Tibial nerve (tissue), 4 donors: Measurements from ENCODE around the gene PDIA5. TPM values are rescaled to one million over a fixed set of nuclear protein-coding genes. Genes with fewer than 3 reads are reported as not detected.

Source experiments
- DNase-seq, 2 donors: peaks; one replicate each; pipeline ENCODE4 v3.0.0-alpha.2; 2019; ENCODE audit warnings: low spot score in 2 of 2
- H3K27ac ChIP-seq, 4 donors: fragments of 200-600 bp; sonication (generic) in 3 of 4; one replicate each; pipeline ENCODE4 v1.5.1; 2017 to 2019; ENCODE audit warnings: mild to moderate bottlenecking in 1 of 4
- H3K27me3 ChIP-seq, 2 donors: fragments of 200-600 bp; sonication (generic) in 1 of 2; one replicate each; pipeline versions ENCODE4 v1.5.1 to v1.6.0; 2017 to 2019
- H3K36me3 ChIP-seq, 3 donors: fragments of 200-600 bp; sonication (generic); one replicate each; pipeline ENCODE4 v1.5.1; 2018 to 2019
- H3K4me1 ChIP-seq, 4 donors: fragments of 200-600 bp; sonication (generic) in 3 of 4; one replicate each; pipeline ENCODE4 v1.5.1; 2017 to 2019
- H3K4me3 ChIP-seq, 4 donors: fragments of 200-600 bp; sonication (generic) in 3 of 4; one replicate each; pipeline ENCODE4 v1.5.1; 2017 to 2019; ENCODE audit warnings: mild to moderate bottlenecking in 1 of 4, moderate library complexity in 1 of 4
- H3K9me3 ChIP-seq, 4 donors: fragments of 200-600 bp; sonication (generic) in 3 of 4; one replicate each; pipeline ENCODE4 v1.5.1; 2017 to 2019
- EP300 ChIP-seq, 2 donors: sonication (generic); formaldehyde crosslinking; IDR thresholded peaks; one replicate each; pipeline ENCODE4 v1.6.1; 2017; ENCODE audit warnings: antibody characterized with exemption in 2 of 2, mild to moderate bottlenecking in 1 of 2
- POLR2A ChIP-seq, 2 donors: fragments of 450-650 bp; IDR thresholded peaks; one replicate each; pipeline ENCODE4 v1.6.1; 2017; ENCODE audit warnings: antibody characterized with exemption in 2 of 2, mild to moderate bottlenecking in 2 of 2, moderate library complexity in 2 of 2
- WGBS, 2 donors: methylation state at CpG; one replicate each; pipeline ENCODE4 v1.1.5; 2018; 5-methylcytosine and 5-hydroxymethylcytosine counted together
- total RNA-seq, 4 donors: library from RNA; depleted of rRNA; stranded (reverse); fragments of >200 nt; gene quantifications; one replicate each; pipeline ENCODE4 v1.1.0, GENCODE V29; 2016
- TF ChIP-seq, protein P1 (sequence below), 5 experiments: fragments of 200-600 bp in 3 of 5; fragments of 450-650 bp in 2 of 5; sonication (generic) in 3 of 5; IDR thresholded peaks; one replicate each; pipeline ENCODE4 v1.5.1; 2016 to 2019; ENCODE audit warnings: antibody characterized with exemption in 5 of 5, mild to moderate bottlenecking in 3 of 5, moderate library complexity in 2 of 5

The PDIA5 gene
- total RNA-seq, 4 donors from 2014 or later: 18.3 to 41.0 (median 20.3) TPM

DNA sequence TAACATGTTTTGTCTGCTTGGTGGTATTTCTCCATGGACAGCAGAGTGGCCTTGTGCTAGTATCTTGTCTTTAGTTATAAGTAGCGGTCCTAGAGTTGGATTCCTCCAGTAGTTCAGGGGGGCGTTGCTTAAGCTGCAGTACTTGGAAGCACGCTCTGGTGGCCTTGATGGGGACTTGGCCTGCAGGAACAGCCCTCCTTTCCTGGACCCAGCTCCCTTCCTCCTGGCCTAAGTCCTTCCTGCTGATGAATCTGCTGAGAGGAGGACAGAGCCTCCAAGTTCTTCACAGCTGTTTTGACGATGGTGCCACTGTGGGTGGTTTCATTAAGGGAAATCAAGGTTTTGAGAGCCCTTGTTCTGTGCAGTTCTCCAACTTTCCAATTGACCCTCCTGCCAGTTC lies 96.3 kb downstream of the PDIA5 start:
- Histone ChIP-seq H3K27ac (no peak overlapping the region), H3K27me3 (no peaks in the 10 kb centered on the region), H3K9me3 (no peaks in the 10 kb centered on the region), H3K36me3 (peaks cover 0 to 94% (median 0%) of the 10 kb centered on the region in 3 donors), H3K4me1 (no peaks in the 10 kb centered on the region), H3K4me3 (no peak overlapping the region)
- no peak for DNase-seq
- WGBS, 2 donors: 86 to 89% methylated on average over 4 of the region's 4 CpGs
- TF ChIP-seq POLR2A (IDR thresholded peaks at IDR 0.05) (no peak), EP300 (IDR thresholded peaks at IDR 0.05) (no peak)
- TF ChIP-seq, protein P1, sequence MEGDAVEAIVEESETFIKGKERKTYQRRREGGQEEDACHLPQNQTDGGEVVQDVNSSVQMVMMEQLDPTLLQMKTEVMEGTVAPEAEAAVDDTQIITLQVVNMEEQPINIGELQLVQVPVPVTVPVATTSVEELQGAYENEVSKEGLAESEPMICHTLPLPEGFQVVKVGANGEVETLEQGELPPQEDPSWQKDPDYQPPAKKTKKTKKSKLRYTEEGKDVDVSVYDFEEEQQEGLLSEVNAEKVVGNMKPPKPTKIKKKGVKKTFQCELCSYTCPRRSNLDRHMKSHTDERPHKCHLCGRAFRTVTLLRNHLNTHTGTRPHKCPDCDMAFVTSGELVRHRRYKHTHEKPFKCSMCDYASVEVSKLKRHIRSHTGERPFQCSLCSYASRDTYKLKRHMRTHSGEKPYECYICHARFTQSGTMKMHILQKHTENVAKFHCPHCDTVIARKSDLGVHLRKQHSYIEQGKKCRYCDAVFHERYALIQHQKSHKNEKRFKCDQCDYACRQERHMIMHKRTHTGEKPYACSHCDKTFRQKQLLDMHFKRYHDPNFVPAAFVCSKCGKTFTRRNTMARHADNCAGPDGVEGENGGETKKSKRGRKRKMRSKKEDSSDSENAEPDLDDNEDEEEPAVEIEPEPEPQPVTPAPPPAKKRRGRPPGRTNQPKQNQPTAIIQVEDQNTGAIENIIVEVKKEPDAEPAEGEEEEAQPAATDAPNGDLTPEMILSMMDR (IDR thresholded peaks at IDR 0.05): no peak

DNA sequence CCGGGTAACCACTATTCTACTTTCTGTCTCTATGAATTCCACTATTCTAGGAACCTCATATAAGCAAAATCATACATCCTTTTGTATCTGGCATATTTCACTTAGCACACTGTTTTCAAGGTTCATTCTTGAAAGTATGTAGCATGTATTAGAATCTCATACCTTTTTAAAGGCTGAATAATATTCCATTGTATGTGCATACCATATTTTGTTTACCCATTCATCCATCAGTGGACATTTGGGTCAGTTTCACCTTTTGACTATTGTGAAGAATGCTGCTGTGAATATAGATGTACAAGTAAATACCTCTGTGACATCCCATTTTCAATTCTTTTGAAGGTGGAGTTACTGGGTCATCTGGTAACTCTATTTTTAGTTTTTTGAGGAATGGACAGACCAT lies 98.3 kb downstream of the PDIA5 start:
- Histone ChIP-seq H3K27me3 (no peaks in the 10 kb centered on the region), H3K9me3 (no peaks in the 10 kb centered on the region), H3K4me3 (no peak overlapping the region), H3K4me1 (no peaks in the 10 kb centered on the region), H3K27ac (no peak overlapping the region), H3K36me3 (peaks cover 0 to 81% (median 0%) of the 10 kb centered on the region in 3 donors)
- TF ChIP-seq POLR2A (IDR thresholded peaks at IDR 0.05): no peak
- TF ChIP-seq EP300 (IDR thresholded peaks at IDR 0.05): no peak
- TF ChIP-seq, protein P1 (IDR thresholded peaks at IDR 0.05): no peak
- 98 to 100% methylated on average over 1 of the region's 1 CpG for WGBS, 2 donors
- no peak for DNase-seq

DNA sequence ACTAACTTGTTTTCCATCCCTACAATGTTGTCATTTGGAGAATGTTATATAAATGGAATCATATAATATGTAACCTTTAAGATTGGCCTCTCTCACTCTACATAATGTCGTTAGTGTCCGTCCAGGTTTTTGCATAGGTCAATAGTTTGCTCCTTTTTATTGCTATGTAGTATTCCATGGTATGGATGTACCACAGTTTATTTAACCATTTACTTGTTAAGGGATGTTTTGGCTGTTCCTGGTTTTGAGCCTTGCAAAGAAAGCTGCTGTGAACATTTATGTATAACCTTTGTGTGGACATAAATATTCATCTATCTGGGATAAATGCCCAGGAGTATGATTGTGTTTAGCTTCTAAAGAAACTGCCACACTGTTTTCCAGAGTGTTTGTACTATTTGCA lies 100.9 kb downstream of the PDIA5 start:
- H3K4me3 ChIP-seq: no peak overlapping the region
- no peaks in the 10 kb centered on the region for H3K4me1 ChIP-seq
- peaks cover 0 to 62% (median 0%) of the 10 kb centered on the region in 3 donors for H3K36me3 ChIP-seq
- TF ChIP-seq POLR2A (IDR thresholded peaks at IDR 0.05): no peak
- TF ChIP-seq EP300 (IDR thresholded peaks at IDR 0.05): no peak
- TF ChIP-seq, protein P1 (IDR thresholded peaks at IDR 0.05): no peak
- WGBS, 2 donors: 96% methylated on average over 2 of the region's 2 CpGs
- H3K27ac ChIP-seq: no peak overlapping the region
- H3K9me3 ChIP-seq: no peaks in the 10 kb centered on the region
- no peak for DNase-seq
- H3K27me3 ChIP-seq: no peaks in the 10 kb centered on the region

DNA sequence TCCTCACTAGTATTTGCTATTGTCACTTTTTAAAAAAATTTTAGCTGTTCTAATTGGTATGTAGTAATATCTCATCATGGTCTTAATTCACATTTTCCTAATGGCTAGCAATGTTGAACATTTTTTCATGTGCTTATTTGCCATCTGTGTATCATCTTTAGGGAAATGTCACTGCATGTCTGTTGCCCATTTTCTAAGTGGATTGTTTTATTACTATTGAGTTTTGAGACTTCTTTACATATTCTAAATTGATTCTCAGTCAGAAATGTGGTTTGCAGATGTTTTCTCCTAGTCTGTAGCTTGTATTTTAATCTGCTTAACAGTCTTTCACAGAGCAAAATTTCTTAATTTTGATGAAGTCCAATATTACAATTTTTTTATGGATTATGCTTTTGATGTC lies 101.3 kb downstream of the PDIA5 start:
- no peak for DNase-seq
- Histone ChIP-seq H3K4me3 (no peak overlapping the region), H3K27me3 (no peaks in the 10 kb centered on the region), H3K27ac (no peak overlapping the region), H3K36me3 (peaks cover 0 to 58% (median 0%) of the 10 kb centered on the region in 3 donors), H3K4me1 (no peaks in the 10 kb centered on the region), H3K9me3 (no peaks in the 10 kb centered on the region)
- TF ChIP-seq POLR2A (IDR thresholded peaks at IDR 0.05): no peak
- TF ChIP-seq, protein P1 (IDR thresholded peaks at IDR 0.05): no peak
- TF ChIP-seq EP300 (IDR thresholded peaks at IDR 0.05): no peak

DNA sequence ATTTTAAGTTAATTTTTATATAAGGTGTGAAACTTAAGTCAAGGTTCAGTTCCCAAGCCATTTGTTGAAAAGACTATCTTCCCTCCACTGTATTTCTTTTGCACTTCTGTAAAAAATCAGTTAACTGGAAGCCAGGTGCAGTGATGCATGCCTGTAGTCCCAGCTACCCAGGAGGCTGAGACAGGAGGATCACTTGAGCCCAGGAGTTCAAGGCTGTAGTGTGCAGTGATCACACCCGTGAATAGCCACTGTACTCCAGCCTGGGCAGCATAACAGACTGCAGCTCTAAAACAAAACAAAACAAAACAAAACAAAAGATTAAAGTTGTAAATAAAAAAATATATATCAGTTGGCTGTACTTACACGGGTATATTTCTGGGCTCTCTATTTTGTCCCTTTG lies 101.8 kb downstream of the PDIA5 start:
- Histone ChIP-seq H3K27ac (no peak overlapping the region), H3K9me3 (no peaks in the 10 kb centered on the region), H3K27me3 (no peaks in the 10 kb centered on the region), H3K4me3 (no peak overlapping the region), H3K36me3 (peaks cover 0 to 53% (median 0%) of the 10 kb centered on the region in 3 donors), H3K4me1 (no peaks in the 10 kb centered on the region)
- no peak for TF ChIP-seq POLR2A (IDR thresholded peaks at IDR 0.05)
- no peak for TF ChIP-seq EP300 (IDR thresholded peaks at IDR 0.05)
- TF ChIP-seq, protein P1 (IDR thresholded peaks at IDR 0.05): no peak
- 74 to 79% methylated on average over 2 of the region's 2 CpGs for WGBS, 2 donors
- DNase-seq: no peak
